MM.1S (cell line): ENCODE measurements around the gene ZNF782.
"Not testable (repeated sequence)": the region's sequence is repeated elsewhere in the genome, so short reads cannot be mapped to it uniquely, and the experiment has no call there.

Experiments
- DNase-seq: peaks from one replicate; pipeline ENCODE4 v3.0.0-alpha.2; 2015
- H2AFZ ChIP-seq: fragments of 300-600 bp; sonication (generic); 2 replicates; pipeline ENCODE4 v1.6.0; 2016; ENCODE audit warnings: antibody characterized with exemption, low read length
- H3F3A ChIP-seq: fragments of 300-600 bp; sonication (generic); 2 replicates; pipeline ENCODE4 v1.6.1; 2016; ENCODE audit warnings: mild to moderate bottlenecking, antibody characterized with exemption, low read length, moderate library complexity, mixed read lengths; ENCODE audit not compliant: insufficient read depth
- H3K27ac ChIP-seq: fragments of 300-600 bp; sonication (generic); 2 replicates; pipeline ENCODE4 v1.5.1; 2016; ENCODE audit warnings: mild to moderate bottlenecking, low read length
- H3K27me3 ChIP-seq: fragments of 300-600 bp; sonication (generic); replicated peaks from 2 replicates; pipeline ENCODE4 v1.6.0; 2016; ENCODE audit warnings: low read length; ENCODE audit not compliant: insufficient read depth
- H3K36me3 ChIP-seq: fragments of 300-600 bp; sonication (generic); replicated peaks from 2 replicates; pipeline ENCODE4 v1.6.1; 2016; ENCODE audit warnings: mild to moderate bottlenecking, low read length, mixed read lengths; ENCODE audit not compliant: insufficient read depth
- H3K4me1 ChIP-seq: fragments of 300-600 bp; sonication (generic); 2 replicates; pipeline ENCODE4 v1.6.1; 2016; ENCODE audit warnings: low read length, mixed read lengths
- H3K4me2 ChIP-seq: fragments of 300-600 bp; sonication (generic); 2 replicates; pipeline ENCODE4 v1.6.0; 2016; ENCODE audit warnings: low read depth, low read length
- H3K4me3 ChIP-seq: fragments of 300-600 bp; sonication (generic); 2 replicates; pipeline ENCODE4 v1.5.1; 2016; ENCODE audit warnings: low read length, mixed read lengths
- H3K79me2 ChIP-seq: fragments of 300-600 bp; sonication (generic); 2 replicates; pipeline ENCODE4 v1.6.1; 2016; ENCODE audit warnings: mixed run types, low read length, mixed read lengths
- H3K9ac ChIP-seq: fragments of 300-600 bp; sonication (generic); 2 replicates; pipeline ENCODE4 v1.6.1; 2016; ENCODE audit warnings: low read length, mixed read lengths
- H3K9me2 ChIP-seq: fragments of 300-600 bp; sonication (generic); replicated peaks from 2 replicates; pipeline ENCODE4 v1.6.1; 2016; ENCODE audit warnings: mild to moderate bottlenecking, low read length, mixed read lengths; ENCODE audit not compliant: insufficient read depth
- H3K9me3 ChIP-seq: fragments of 300-600 bp; sonication (generic); replicated peaks from 2 replicates; pipeline ENCODE4 v1.6.1; 2016; ENCODE audit warnings: mild to moderate bottlenecking, low read length, mixed read lengths; ENCODE audit not compliant: insufficient read depth
- H4K20me1 ChIP-seq: fragments of 300-600 bp; sonication (generic); 2 replicates; pipeline ENCODE4 v1.6.1; 2016; ENCODE audit warnings: mild to moderate bottlenecking, low read length, moderate library complexity, mixed read lengths; ENCODE audit not compliant: insufficient read depth
- EZH2 ChIP-seq: fragments of 300-600 bp; sonication (generic); optimal IDR thresholded peaks from 2 replicates; pipeline ENCODE3; 2017; ENCODE audit warnings: low read depth, mild to moderate bottlenecking, antibody characterized with exemption, low read length, mixed read lengths
- EZH2phosphoT487 ChIP-seq: fragments of 300-600 bp; sonication (generic); IDR thresholded peaks from 2 replicates; pipeline ENCODE4 v1.6.1; 2018; ENCODE audit warnings: antibody characterized with exemption, low read length
- TF ChIP-seq, protein P1 (sequence below): fragments of 300-600 bp; sonication (generic); IDR thresholded peaks from 2 replicates; pipeline ENCODE4 v1.5.1; 2016; ENCODE audit warnings: antibody characterized with exemption, low read length, mixed read lengths

ZNF782 gene

DNA sequence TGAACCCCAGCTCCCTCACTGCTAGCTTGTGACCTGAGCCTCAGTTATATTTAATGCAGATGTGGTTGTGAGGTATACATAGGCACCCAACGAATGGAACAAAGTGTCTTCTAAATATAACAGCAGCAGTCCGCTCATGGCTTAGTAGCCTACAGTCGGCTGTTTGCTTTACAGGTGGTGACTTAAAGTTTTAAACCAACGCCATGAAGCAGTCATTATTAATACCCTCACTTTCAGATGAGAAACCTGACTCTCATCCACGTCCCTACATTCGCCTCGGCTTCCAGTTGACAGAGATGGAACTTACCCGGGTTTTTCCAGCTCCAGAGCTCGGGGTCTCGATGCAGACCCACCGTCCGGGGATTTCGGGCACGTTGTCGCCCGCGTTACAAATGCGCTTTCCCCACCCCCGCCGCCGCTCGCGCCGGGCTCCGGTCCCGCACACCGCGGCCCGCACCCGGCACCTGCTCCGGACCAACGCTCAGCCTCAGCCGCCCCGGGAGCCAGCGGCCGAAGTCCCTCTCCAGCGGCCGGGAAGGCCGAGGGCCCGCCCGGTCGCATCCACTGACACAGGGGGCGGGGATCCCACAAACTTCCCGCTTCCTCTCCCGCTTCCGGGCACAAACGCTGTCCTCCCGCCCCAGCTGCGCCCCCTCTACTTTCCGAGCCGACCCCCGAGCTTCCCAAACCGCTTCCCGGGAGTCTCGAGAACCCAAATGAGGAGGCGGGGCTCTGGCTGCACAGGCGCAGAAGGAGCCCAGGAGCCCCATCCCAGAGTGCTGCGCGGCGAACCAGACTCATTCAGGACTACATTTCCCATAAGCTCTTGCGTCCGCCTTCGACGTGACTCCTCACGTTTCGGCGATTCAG lies at the start of gene ZNF782:
TSS of gene ZNF782 (minus strand) at position 734 of the 870 bp plus-strand sequence. CDS start 2,553 bp downstream, outside the sequence.
- peak within 1 kb of the TSS; percentile 81 for H2AFZ ChIP-seq
- peaks cover 7% of the 10 kb centered on the region; the same call in 1 of the 2 replicates for H3K4me1 ChIP-seq

DNA sequence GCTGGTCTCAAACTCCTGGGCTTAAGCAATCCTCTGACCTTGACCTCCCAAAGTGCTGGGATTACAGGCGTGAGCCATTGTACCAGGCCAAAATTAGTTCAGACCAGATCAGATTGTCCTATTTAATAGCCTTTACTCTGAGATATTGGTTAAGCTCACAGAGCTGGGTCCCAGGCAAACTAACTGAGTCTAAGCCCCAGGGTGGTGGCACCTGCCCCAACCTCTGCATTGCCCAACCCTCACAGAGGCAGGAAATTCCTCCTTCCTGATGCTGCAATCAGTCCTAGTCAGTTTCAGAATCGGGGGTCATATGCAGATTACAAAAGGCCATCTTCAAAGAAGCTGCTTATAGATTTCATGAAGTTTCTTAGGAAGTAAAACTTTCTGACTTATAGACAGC lies 45.7 kb upstream of the ZNF782 start:
- not testable (repeated sequence) for DNase-seq, H2AFZ ChIP-seq, H3K9ac ChIP-seq, H3K9me2 ChIP-seq, H3K27me3 ChIP-seq, H3K79me2 ChIP-seq, H3K4me2 ChIP-seq, H3K4me1 ChIP-seq, H3K4me3 ChIP-seq, H3K27ac ChIP-seq, H3K36me3 ChIP-seq, H4K20me1 ChIP-seq, H3K9me3 ChIP-seq, H3F3A ChIP-seq

More for the DNA sequence above, at the start of gene ZNF782:
- Histone ChIP-seq H3K36me3 (no peaks in the 10 kb centered on the region), H3K4me2 (peak within 1 kb of the TSS; percentile 81), H3K9me3 (no peaks in the 10 kb centered on the region), H3K79me2 (peaks cover 39% of the 10 kb centered on the region), H3K27ac (peak within 1 kb of the TSS; percentile 38; the same call in 1 of the 2 replicates), H3K27me3 (no peaks in the 10 kb centered on the region), H3K4me3 (peak within 1 kb of the TSS; percentile 77), H4K20me1 (no peaks in the 10 kb centered on the region), H3F3A (no peaks in the 10 kb centered on the region), H3K9me2 (no peaks in the 10 kb centered on the region), H3K9ac (peak within 1 kb of the TSS; percentile 78)
- TF ChIP-seq EZH2phosphoT487, result no peak
- no peak for TF ChIP-seq EZH2
- TF ChIP-seq, protein P1, sequence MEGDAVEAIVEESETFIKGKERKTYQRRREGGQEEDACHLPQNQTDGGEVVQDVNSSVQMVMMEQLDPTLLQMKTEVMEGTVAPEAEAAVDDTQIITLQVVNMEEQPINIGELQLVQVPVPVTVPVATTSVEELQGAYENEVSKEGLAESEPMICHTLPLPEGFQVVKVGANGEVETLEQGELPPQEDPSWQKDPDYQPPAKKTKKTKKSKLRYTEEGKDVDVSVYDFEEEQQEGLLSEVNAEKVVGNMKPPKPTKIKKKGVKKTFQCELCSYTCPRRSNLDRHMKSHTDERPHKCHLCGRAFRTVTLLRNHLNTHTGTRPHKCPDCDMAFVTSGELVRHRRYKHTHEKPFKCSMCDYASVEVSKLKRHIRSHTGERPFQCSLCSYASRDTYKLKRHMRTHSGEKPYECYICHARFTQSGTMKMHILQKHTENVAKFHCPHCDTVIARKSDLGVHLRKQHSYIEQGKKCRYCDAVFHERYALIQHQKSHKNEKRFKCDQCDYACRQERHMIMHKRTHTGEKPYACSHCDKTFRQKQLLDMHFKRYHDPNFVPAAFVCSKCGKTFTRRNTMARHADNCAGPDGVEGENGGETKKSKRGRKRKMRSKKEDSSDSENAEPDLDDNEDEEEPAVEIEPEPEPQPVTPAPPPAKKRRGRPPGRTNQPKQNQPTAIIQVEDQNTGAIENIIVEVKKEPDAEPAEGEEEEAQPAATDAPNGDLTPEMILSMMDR, result no peak
- peak; percentile 92 for DNase-seq

DNA sequence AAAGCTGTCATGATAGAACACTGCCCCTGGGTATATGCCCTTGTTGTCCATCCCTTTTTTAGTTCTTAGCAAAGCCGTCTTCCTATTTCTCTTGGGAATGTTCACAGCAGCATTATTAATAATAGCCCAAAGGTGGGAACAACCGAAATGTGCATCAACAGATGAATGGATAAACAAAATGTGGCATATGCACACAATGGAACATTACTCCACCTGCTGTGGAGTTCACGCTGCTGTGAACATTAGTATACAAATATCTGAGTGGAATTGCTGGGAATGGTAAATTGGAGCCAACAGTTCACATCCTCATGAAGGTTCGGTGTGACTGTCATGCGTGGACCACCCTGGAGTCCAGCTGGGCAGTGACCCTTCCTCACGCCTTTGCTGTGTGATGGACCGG lies 37.8 kb upstream of the ZNF782 start:
- no peak overlapping the region for H3K4me2 ChIP-seq
- H2AFZ ChIP-seq, result no peak overlapping the region
- H3K4me3 ChIP-seq, result no peak overlapping the region
- H3K79me2 ChIP-seq, result no peaks in the 10 kb centered on the region
- no peaks in the 10 kb centered on the region for H3K4me1 ChIP-seq
- H3K36me3 ChIP-seq, result no peaks in the 10 kb centered on the region
- no peaks in the 10 kb centered on the region for H3K9me2 ChIP-seq
- DNase-seq, result no peak
- no peaks in the 10 kb centered on the region for H3K9me3 ChIP-seq
- H4K20me1 ChIP-seq, result no peaks in the 10 kb centered on the region
- TF ChIP-seq, protein P1, result no peak
- TF ChIP-seq EZH2 (no peak), EZH2phosphoT487 (no peak)
- no peak overlapping the region for H3K9ac ChIP-seq
- H3F3A ChIP-seq, result no peaks in the 10 kb centered on the region
- no peaks in the 10 kb centered on the region for H3K27me3 ChIP-seq
- H3K27ac ChIP-seq, result no peak overlapping the region

DNA sequence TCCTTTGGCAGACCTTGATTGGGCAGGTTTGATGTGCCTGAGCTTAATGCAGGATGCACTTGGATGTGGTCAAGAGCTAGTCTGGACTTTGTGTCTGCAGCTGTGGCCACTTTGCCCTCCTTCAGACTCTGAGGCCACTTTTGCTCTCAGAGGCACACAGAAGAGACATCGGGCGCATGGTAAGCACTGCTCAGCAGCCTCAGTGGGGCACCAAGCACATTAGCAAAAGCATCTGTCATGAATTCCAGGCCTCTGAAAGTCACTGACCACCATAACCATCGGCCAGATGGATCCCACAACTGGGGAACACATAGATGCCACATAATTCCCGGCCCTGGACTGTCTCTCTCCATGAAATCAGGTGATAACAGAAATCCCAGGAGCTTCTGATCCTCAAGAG lies 34.3 kb upstream of the ZNF782 start:
- H2AFZ ChIP-seq, result no peak overlapping the region
- no peaks in the 10 kb centered on the region for H3K9me3 ChIP-seq
- no peak overlapping the region for H3K27ac ChIP-seq
- H3K4me2 ChIP-seq, result no peak overlapping the region
- no peak overlapping the region for H3K4me3 ChIP-seq
- DNase-seq, result no peak
- H3F3A ChIP-seq, result no peaks in the 10 kb centered on the region
- H3K9ac ChIP-seq, result no peak overlapping the region
- H3K27me3 ChIP-seq, result no peaks in the 10 kb centered on the region
- no peaks in the 10 kb centered on the region for H3K4me1 ChIP-seq
- H4K20me1 ChIP-seq, result no peaks in the 10 kb centered on the region
- no peaks in the 10 kb centered on the region for H3K36me3 ChIP-seq
- no peak for TF ChIP-seq EZH2
- no peak for TF ChIP-seq EZH2phosphoT487
- TF ChIP-seq, protein P1, result no peak
- H3K9me2 ChIP-seq, result no peaks in the 10 kb centered on the region
- H3K79me2 ChIP-seq, result no peaks in the 10 kb centered on the region
